GM12865 (cell line): ENCODE results near the gene BORCS8.
A peak's percentile ranks its signal among the peaks of the same experiment; 100 is the strongest.

Source experiments
- DNase-seq: peaks from one replicate; pipeline ENCODE4 v3.0.0; 2010; ENCODE audit warnings: low read depth
- H3K4me3 ChIP-seq: 2 replicates; pipeline ENCODE4 v1.5.1; 2011; ENCODE audit warnings: mild to moderate bottlenecking, low read depth, low read length, control low read depth
- TF ChIP-seq, protein P1 (sequence below): IDR thresholded peaks from 2 replicates; pipeline ENCODE4 v1.5.1; 2011; ENCODE audit warnings: low read length, control low read depth, low read depth, inconsistent platforms; ENCODE audit not compliant: insufficient read depth; ENCODE audit errors: missing control alignments

BORCS8 gene

DNA sequence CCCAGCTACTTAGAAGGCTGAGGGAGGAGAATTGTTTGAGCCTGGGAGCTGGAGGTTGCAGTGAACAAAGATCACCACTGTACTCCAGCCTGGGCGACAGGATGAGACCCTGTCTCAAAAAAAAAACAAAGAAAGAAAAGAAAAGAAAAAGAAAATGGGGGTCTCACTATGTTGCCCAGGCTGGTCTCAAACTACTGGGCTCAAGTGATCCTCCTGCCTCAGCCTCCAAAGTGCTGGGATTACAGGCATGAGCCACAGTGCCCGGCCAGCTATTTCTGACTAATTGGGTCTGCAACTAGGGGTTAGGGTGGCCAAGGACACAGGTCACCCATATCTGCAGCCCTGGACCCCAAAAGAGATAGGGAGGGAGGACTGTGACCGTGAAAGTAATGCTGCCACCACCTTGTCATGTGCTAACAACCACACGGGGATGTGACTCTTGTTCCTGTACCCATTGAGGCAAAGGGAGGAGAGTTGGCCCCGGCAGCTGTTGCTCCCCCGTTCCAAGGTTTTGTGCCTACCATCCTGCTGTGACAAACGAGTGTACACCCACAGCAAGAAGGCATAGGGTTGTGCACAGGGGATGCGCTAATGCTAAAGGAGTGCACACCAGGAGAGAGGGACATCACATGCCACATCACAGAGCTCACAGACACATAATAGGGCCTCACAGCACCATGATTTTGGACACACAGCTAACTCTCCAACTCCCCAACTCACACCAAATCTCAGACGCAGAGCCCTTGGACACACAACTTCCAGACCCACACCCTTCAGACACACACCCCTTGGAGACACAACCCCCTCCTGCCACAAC is 22.5 kb downstream of the BORCS8 start:
- DNase-seq, result no peak
- peak overlapping the region; percentile 46 for H3K4me3 ChIP-seq
- TF ChIP-seq, protein P1, sequence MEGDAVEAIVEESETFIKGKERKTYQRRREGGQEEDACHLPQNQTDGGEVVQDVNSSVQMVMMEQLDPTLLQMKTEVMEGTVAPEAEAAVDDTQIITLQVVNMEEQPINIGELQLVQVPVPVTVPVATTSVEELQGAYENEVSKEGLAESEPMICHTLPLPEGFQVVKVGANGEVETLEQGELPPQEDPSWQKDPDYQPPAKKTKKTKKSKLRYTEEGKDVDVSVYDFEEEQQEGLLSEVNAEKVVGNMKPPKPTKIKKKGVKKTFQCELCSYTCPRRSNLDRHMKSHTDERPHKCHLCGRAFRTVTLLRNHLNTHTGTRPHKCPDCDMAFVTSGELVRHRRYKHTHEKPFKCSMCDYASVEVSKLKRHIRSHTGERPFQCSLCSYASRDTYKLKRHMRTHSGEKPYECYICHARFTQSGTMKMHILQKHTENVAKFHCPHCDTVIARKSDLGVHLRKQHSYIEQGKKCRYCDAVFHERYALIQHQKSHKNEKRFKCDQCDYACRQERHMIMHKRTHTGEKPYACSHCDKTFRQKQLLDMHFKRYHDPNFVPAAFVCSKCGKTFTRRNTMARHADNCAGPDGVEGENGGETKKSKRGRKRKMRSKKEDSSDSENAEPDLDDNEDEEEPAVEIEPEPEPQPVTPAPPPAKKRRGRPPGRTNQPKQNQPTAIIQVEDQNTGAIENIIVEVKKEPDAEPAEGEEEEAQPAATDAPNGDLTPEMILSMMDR, result no peak

DNA sequence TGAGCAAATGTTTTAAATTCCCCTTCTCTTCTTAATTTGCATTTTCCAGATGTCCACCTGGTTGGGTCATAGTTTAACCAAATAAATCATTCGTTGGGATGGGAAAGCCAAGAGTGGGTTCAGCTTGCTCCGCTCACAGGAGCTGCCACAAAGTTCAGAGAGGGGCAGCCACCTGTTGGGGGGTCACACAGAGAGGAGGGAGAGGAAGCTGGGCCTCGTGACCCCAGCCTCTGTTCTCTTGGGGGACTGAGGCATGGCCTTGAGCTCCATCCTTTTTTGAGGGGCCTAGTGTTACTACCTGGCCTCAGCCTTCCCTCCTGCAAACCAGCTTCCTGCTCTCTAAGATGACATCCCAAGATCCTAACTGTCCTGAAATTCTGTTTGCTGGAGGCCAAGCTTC is 24.3 kb downstream of the BORCS8 start:
- TF ChIP-seq, protein P1, result no peak
- no peak overlapping the region for H3K4me3 ChIP-seq

DNA sequence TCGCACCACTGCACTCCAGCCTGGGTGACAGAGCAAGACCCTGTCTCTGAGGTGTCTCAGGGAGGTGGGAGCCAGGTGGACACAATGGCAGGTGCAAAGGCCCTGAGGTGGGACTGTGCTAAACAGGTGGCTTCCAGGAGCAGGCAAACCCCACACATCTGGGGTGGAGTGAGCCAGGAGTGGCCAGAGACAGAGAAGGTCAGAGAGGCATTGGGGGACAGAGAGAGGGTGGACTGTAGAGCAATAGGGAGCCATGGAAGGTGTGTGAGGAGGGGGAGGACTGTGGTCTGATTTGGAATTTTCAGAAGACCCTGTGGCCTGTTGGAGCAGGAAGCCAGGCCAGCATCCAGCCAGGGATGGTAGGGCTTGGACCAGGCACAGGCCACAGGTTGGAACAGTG is 26.6 kb downstream of the BORCS8 start:
- no peak for DNase-seq
- TF ChIP-seq, protein P1, result no peak
- H3K4me3 ChIP-seq, result no peak overlapping the region

More for the DNA sequence above, 24.3 kb downstream of the BORCS8 start:
- no peak for DNase-seq

DNA sequence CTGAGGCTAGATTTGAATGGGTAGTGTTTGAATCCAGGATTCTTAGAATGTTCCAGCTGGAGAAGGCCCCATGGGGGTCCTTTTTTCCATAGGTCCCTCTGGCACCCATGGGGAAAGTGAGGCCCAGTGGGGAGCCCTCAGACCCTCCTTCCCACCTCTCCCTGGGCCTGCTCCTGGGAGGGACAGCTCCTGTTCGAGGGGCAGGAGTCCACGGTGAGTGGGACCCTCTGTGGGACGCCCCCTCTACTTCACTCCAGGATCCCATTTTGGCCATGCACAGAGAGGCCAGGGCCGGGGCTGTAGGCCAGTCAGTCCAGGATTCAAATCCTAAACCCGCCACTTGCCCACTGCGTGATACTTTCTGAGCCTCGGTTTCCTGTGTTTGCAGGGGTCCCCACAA is 29.5 kb downstream of the BORCS8 start:
- TF ChIP-seq, protein P1, result no peak
- no peak overlapping the region for H3K4me3 ChIP-seq
- DNase-seq, result no peak

DNA sequence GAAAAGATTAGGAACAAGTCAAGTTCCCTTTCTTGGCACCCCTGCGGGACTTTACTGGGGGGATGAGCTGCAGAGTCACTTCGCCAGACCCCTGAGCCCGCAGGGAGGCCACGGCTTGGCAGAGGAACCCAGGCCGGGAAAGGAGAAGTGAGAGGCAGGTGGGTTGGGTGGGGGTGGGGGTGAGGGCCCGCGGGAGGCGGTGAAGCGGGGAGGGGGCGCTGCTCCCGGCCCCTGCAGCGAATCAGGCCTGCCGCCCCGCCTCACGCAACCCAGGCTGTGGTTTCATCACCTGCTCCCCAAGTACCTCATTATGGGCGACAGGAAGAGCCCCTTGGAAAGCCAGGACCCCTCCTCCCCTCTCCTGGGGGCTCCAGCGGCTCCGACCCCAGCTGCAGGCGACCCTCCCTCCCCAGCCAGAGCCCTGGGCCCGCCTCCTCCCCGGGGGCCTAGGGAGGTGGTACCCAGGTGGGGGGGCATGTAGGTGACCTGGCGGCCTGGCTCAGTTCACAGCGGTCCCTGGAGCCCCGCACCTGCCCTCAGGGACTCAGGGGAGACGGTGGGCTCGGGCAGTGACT is 31.4 kb downstream of the BORCS8 start:
- H3K4me3 ChIP-seq, result no peak overlapping the region
- TF ChIP-seq, protein P1, result no peak
- DNase-seq, result peak; percentile 60

DNA sequence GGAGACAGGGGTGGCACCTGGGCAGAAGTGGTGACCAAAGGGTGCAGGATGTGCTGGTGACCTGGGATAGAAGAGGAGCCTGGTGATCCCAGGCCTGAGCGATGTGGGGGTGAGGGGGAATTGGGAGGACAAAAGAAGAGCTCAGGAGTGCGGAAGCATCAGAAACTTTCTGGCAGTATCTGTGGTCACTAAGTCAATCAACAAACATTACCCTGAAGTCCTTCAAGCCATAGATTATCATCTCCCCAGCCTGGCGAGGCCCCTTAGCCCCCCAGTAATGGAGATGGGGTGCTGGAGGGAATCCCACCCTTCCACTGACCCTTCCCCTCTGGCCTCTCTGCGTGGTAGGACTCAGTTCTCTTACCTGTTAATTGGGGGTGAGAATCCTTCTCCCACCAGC is 32.4 kb downstream of the BORCS8 start:
- DNase-seq, result no peak

More for the DNA sequence above, 32.4 kb downstream of the BORCS8 start:
- TF ChIP-seq, protein P1, result no peak
- no peak overlapping the region for H3K4me3 ChIP-seq
